GM19463 (cell line): ENCODE results near the gene KLK4.
A peak's percentile ranks its signal among the peaks of the same experiment; 100 is the strongest.

ENCODE experiments used
- ATAC-seq: cut with Tn5 transposase; IDR thresholded peaks from one replicate; pipeline ENCODE4 v1.9.1; 2021; ENCODE audit warnings: mild to moderate bottlenecking, moderate library complexity; ENCODE audit not compliant: unreplicated experiment

KLK4 gene

GRCh38 chr19:50911206-50912101 lies at the start of gene KLK4:
TSS of gene KLK4 (minus strand) at chr19:50911395. CDS start at chr19:50910738, 657 bp downstream.
- ATAC-seq = no peak

DNA sequence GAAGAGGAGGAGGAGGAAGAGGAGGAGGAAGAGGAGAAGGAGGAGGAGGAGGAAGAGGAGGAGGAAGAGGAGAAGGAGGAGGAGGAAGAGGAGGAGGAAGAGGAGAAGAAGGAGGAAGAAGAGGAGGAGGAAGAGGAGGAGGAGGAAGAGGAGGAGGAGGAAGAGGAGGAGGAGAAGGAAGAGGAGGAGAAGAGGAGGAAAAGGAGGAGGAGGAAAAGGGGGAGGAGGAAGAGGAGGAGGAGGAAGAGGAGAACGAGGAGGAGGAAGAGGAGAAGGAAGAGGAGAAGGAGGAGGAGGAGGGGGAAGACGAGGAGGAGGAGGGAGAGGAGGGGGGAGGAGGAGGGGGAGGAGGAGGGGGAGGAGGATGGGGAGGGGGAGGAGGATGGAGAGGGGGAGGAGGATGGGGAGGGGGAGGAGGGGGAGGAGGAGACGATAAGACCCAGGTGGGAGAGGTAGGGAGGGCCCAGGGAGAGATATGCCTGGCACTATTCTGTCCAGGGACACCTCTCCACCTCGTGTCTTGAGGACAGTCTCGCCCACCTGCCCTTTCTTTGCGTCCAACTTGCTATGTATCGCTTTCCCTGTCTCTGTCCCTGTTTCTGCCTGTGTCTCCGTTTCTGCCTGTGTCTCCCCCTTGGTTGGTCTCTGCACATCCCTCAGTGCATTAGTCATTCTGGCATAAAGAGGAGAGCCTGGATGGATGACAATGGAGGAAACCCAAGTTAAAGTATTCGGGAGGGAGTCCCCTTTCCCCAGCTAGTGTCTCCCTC lies 48.7 kb upstream of the KLK4 start:
- no peak for ATAC-seq

- ATAC-seq = no peak
Observed at GRCh38 chr19:50957587-50957986, 46.4 kb upstream of the KLK4 start.

DNA sequence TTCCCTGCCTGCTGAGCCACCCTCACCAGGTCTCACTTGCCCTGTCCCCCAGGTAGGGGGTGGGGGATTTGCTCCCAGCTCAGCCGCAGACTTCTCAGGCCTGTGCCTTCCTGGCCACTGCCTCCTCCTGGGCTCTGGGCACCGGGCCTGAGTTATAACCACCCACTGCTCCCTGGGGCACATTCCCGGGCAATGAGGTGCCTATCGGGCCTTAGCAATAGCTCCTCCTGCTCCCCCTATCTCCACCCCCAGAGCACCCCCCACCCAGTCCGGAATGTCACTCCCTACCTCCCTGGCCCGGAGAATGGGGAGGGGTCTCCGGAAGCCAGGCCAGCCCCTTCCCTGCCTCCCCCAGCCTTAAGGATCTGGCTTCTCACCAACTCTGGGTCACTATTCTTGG lies 41.7 kb upstream of the KLK4 start, which contains the start of gene KLK5:
TSS of gene KLK5 (minus strand) at position 129 of the 400 bp plus-strand sequence. CDS start 381 bp downstream, outside the sequence.
- ATAC-seq = no peak

GRCh38 chr19:50949861-50950260 lies 38.7 kb upstream of the KLK4 start:
- ATAC-seq = no peak

DNA sequence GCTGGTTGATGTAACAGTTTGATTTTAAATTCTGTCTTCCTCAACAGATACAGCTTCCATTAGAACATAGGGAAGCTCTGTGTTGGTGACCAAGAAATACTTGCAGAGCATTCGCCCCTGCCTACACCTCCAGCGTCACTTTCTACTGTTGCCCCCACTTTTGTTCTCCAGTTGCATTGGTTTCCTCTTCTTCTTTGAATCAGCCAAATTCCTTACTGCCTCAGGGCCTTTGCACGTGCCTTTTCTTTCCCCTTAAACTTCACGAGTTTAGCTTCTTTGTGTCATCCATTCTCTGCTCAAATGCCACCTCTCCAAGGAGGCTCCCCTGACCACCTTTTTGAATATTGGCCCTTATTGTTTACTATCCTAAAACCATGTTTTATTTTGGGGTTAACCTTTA lies 35.9 kb upstream of the KLK4 start:
- no peak for ATAC-seq

GRCh38 chr19:50944795-50945194 lies 33.6 kb upstream of the KLK4 start:
- no peak for ATAC-seq

- no peak for ATAC-seq
Observed at GRCh38 chr19:50943074-50943828, 32.1 kb upstream of the KLK4 start.

DNA sequence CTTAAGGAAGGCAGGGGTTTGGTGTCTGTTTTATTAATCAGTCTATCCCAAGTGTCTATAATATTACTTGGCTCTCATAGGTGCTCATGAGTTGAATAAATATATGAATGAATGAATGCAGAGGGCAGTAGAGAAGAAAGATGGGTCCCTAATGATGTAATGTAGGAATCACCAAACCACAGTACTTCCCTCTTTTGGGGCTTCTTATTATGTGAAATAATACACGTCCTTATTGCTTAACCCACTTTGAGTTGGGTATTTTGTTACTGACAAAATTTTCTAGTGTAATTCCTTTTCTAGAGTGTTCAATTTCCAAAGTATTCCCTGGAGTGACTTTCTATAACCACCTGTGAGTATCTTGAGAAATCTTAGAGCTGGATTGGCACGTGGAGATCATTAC lies 28.4 kb upstream of the KLK4 start:
- ATAC-seq = no peak

DNA sequence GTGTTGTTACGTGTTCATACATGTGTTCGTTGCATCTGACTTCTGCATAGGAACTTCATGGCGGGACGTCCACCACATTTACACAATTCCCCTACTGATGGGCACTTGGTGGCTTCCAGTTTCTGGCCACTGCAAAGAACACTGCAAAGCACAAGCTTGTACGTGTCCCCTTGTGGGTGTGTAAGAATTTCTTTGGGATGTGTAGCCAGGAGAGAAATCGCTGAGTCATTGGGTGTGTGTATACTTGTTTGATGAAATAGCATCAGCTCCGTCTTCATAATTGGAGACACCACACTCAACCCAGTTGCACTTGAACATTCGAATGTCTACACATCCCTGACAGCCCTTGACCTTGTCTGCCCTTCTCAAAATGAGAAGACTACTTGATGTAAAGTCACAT lies 22.4 kb upstream of the KLK4 start:
- no peak for ATAC-seq

DNA sequence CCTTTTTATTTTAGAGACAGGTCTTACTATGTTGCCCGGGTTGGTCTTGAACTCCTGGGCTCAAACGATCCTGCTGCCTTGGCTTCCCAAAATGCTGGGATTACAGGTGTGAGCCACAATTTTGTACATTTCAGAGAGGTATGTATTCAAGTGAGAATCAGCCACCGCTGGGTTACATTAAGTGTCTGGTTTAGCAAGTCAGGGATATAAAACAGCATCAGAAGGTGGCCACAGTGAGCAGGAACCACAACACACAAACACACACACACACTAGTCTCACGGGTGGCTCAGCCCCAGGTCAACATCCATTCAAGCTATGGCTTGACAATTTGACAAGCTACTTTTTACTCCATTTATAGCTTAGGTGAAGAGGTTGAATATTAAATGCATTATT lies 21.5 kb upstream of the KLK4 start:
- no peak for ATAC-seq

GRCh38 chr19:50932018-50932689 lies 21.0 kb upstream of the KLK4 start:
- ATAC-seq = no peak

DNA sequence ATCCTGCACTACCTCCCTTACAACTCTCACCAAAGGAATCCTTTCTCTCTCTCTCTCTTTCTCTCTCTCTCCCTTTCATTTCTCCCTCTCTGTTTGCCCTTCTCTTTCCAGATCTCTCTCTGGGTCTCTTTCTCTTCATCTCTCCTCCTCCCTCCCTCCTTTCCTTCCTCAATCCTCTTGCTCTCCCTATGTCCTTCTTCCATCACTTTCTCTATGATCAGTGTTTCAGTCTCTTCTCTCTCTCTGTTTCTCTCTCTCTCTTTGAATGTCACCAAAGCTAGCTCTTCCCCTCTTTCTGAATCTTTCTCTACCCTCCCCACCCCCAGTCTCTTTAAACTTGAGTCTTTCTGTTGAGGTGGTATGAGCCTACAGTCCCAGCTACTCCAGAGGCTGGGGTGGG lies 19.8 kb upstream of the KLK4 start:
- ATAC-seq = no peak

DNA sequence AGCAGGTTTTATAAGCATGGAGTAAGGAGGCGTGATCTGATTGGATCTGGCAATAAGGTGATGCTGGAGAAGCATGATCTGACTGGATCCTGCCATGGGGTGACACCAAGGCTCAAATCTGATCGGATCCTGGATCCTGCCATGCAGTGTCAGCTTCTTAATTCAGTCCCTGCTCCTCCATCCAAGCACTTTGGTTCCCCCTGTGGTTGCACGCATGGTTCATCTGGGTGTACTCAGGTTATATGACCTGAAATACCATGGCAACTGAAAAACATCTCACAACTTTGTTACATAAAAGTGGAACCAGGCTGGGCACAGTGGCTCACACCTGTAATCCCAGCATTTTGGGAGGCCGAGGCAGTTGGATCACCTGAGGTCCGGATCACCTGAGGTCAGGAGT lies 17.6 kb upstream of the KLK4 start:
- no peak for ATAC-seq

DNA sequence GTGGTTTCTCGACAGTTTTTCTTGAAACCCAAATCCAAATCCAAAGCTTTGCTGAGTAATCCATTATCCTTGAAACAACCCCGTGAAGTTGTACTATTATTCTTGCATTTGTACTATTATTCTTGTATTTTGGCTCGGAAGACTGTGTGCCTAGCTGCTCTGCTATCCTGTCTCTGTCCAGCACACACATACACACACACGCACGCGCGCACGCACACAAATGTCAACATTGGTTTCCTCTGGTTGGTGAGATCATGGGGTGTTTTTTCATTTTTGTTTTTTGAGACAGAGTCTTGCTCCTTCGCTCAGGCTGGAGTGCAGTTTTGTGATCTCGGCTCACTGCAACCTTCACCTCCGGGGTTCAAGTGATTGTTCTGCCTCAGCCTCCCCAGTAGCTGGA lies 14.9 kb upstream of the KLK4 start:
- no peak for ATAC-seq

- ATAC-seq = no peak
Observed at GRCh38 chr19:50925734-50926133, 14.5 kb upstream of the KLK4 start.

DNA sequence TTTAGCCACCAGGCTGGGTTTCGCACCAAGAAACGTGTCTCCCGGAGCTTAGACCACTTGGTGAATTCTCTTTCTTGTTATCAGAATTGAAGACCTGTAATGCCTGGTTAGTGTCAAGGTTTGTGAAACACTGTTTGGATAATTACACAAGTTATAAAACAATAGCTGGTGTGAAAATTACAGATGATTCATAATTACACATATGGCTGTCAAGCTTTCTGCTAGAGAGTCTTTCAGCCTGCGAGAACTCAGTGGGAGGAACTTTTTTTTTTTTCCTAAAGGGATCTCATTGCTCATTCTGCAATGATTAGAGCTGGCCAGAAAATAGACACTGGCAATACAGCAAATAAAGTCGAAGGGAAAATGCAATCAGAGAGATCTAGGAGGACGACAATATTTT lies 13.4 kb upstream of the KLK4 start:
- ATAC-seq = no peak

DNA sequence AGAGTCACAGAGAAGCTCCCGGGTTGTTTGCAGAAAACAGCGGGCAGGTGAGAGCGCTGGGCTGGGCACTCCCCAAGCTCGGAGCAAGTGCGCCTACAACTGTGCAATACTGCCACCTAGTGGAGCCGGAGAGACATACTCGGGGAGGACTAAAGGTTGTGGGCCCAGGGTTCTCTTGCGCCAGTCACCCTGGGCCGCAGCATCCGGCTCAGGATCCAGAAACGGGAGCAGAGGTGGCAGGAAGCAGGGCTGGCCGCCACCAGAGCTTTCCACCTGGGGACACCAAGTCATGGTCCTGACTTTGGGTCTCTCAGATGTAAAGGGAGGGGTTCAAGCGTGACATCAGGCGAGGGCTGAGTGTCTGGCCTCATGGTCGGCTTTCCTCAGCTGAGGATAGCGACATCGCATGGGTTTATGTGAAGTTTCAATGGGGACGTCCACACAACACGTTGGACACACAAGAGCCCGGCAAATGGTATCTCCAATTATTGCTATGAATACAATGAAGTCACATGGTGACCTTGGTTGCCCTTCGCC lies 11.2 kb upstream of the KLK4 start:
- peak; percentile 66 for ATAC-seq

- ATAC-seq = no peak
Observed at GRCh38 chr19:50921426-50922316, 10.5 kb upstream of the KLK4 start.
